IPS-20b (cell line): ENCODE measurements around the gene CARMIL1.

Experiments
- H3K27ac ChIP-seq: one replicate; pipeline ENCODE4 v1.5.1; 2013; ENCODE audit warnings: low read length
- H3K27me3 ChIP-seq: 2 replicates; pipeline ENCODE4 v1.6.1; 2013; ENCODE audit warnings: mild to moderate bottlenecking, low read length, inconsistent platforms; ENCODE audit not compliant: insufficient read depth
- H3K36me3 ChIP-seq: 2 replicates; pipeline ENCODE4 v1.6.1; 2013; ENCODE audit warnings: low read depth, mild to moderate bottlenecking, inconsistent platforms, low read length, moderate library complexity; ENCODE audit not compliant: insufficient read depth
- H3K4me1 ChIP-seq: 2 replicates; pipeline ENCODE4 v1.6.1; 2013; ENCODE audit warnings: mild to moderate bottlenecking, control low read depth, inconsistent platforms, low read length, moderate library complexity; ENCODE audit not compliant: insufficient read depth
- H3K4me3 ChIP-seq: 2 replicates; pipeline ENCODE4 v1.5.1; 2013; ENCODE audit warnings: mild to moderate bottlenecking, low read length, inconsistent platforms
- H3K9ac ChIP-seq: 2 replicates; pipeline ENCODE4 v1.6.1; 2013; ENCODE audit warnings: low read depth, mild to moderate bottlenecking, inconsistent platforms, low read length, moderate library complexity
- H3K9me3 ChIP-seq: 2 replicates; pipeline ENCODE4 v1.6.1; 2013; ENCODE audit warnings: mild to moderate bottlenecking, low read depth, low read length, inconsistent platforms; ENCODE audit not compliant: insufficient read depth

CARMIL1 gene

DNA sequence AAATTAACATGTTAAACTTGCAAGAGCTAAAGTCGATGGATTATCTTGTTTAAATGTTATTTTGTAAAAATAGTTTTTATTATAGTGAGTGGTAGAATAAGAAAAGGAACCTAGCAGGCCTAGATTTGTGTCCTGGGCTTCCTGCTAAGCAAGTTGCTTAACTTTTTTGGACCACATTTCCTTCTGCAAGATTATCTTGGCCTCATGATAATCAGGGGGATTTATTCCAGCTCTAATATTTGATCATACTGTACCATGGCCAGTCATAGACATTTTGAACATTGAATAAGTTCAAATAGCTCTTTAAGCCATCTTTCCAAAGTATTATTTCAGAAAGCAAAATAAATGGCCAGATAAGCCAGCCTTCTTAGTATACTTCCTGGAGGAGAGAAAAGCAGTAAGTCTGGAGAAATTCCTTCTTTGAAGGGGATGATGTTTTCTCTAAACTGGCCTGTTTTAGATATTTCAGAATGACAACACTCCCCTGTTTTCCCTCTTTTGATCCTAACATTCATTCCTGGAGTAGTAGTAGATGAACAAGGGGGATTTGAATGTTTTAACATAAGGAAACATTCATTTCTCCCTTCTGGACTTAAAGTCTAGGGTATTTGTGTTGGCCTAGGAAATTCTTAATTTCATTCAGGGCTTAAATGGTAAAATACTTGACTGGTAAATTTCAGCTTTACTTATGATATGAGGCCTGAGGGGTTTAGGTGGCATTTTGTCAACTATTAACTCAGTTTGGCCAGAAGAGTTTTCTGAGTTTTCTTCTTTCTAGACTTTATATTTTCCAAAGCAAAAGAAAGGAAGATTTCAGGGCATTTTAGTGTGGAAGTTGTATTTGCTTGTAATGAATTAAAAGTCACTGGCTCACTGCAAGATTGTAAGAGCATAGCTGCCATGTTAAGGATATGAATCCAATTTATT is 264.1 kb downstream of the CARMIL1 start:
- Histone ChIP-seq H3K4me3 (no peak overlapping the region), H3K27ac (no peak overlapping the region), H3K27me3 (no peaks in the 10 kb centered on the region), H3K9ac (no peak overlapping the region), H3K36me3 (peaks cover 19% of the 10 kb centered on the region), H3K9me3 (no peaks in the 10 kb centered on the region), H3K4me1 (no peaks in the 10 kb centered on the region)

DNA sequence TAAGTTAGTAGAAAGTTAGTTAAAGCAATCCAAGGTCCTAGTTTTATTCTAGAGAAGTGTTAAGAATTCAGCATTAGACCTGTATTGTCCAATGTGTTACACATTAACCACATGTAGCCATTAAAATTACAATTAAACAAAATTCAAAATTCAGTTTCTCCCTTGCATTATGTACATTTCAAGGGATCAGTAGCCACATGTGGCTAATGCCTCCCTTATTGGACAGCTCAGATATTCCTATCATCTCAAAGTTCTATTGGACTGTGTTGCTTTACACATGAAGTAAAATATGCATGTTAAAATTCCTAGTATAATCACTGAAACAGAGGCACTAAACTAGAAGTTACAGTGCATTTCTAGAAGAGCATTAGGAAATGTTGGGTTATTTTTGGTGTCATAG is 265.7 kb downstream of the CARMIL1 start:
- no peaks in the 10 kb centered on the region for H3K27me3 ChIP-seq
- H3K9ac ChIP-seq: no peak overlapping the region
- H3K4me1 ChIP-seq: no peaks in the 10 kb centered on the region
- no peaks in the 10 kb centered on the region for H3K9me3 ChIP-seq
- H3K4me3 ChIP-seq: no peak overlapping the region
- H3K27ac ChIP-seq: no peak overlapping the region
- H3K36me3 ChIP-seq: peaks cover 14% of the 10 kb centered on the region

DNA sequence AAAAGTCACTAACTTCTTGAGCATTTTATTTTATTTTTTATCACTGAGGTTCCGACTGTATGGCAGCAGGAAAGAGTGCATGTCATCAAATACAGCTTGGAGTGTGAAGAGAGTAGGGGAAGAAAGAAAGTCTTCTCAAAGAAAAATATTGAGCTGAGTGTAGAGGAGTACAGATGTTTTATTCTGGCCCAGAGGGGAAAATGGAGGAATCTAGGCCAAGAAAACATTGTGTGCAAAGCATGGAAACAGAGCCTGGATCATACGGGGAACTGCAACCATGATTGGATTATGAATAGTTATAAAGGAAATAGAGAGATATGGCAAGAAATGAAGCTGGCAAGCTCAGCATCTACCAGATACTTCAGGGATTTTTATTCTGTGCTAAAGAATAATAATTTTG is 268.6 kb downstream of the CARMIL1 start:
- H3K27ac ChIP-seq: no peak overlapping the region
- no peaks in the 10 kb centered on the region for H3K4me1 ChIP-seq
- H3K9ac ChIP-seq: no peak overlapping the region

DNA sequence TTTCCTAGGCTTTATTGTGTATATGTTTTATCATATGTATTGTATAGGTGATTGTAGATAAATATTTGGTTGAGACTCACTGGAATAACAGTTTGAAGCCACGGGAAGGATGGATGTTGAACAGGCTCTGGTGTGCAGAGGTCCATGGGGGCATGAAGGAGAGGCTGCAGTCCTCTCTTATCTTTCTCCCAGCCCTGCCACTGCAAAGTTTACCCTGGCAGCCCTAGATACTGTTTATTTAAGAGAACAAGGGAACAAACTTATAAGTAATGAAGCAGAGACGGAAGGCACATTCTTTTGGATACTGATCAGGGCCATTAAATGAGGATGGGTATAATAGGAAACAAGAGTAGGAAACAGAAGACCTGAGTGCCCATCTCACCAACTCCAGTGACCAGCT is 269.3 kb downstream of the CARMIL1 start:
- Histone ChIP-seq H3K4me3 (no peak overlapping the region), H3K27ac (no peak overlapping the region), H3K4me1 (no peaks in the 10 kb centered on the region), H3K9me3 (no peaks in the 10 kb centered on the region), H3K27me3 (no peaks in the 10 kb centered on the region), H3K9ac (no peak overlapping the region), H3K36me3 (no peaks in the 10 kb centered on the region)

More for the DNA sequence above, 268.6 kb downstream of the CARMIL1 start:
- no peaks in the 10 kb centered on the region for H3K27me3 ChIP-seq
- no peak overlapping the region for H3K4me3 ChIP-seq
- no peaks in the 10 kb centered on the region for H3K36me3 ChIP-seq
- no peaks in the 10 kb centered on the region for H3K9me3 ChIP-seq

DNA sequence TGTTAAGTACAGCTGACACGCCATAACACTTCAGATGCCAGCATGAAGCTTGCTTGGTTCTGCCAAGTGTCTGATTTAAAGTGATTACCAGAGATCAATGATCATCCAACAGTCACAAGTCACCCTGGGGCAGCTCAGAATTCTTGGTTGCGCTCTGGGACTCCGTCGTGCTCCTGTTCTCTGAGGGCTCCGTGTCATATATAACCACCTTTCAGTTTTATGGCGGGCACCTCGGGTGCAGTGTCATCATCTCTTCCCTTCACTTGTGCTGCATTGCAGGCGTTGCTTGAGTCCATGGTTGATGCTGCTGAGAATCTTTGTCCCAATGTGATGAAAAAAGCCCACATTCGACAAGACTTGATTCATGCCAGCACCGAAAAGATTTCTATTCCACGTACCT is 271.5 kb downstream of the CARMIL1 start:
- H3K27me3 ChIP-seq: no peaks in the 10 kb centered on the region
- H3K36me3 ChIP-seq: no peaks in the 10 kb centered on the region
- H3K9me3 ChIP-seq: no peaks in the 10 kb centered on the region
- H3K27ac ChIP-seq: no peak overlapping the region
- no peaks in the 10 kb centered on the region for H3K4me1 ChIP-seq
- no peak overlapping the region for H3K9ac ChIP-seq
- no peak overlapping the region for H3K4me3 ChIP-seq

DNA sequence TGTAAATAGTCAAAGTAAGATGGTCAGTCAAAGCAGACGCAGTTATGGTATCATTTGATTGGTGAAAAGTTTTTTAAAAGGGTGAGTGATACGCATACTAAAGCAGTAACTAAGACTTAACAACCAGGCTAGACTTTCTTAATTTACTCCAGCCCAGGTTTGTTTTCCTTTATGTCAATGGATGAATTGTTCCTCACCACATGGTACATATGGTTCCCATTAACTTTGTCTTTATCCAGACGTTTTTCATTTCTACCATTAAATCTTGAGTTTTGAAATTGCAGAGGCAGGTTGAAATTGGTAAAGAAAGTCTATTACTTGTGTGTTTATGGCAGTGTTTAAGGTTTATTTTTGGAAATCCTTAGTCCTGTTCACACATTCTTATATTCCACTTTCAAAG is 274.3 kb downstream of the CARMIL1 start:
- H3K27me3 ChIP-seq: no peaks in the 10 kb centered on the region
- no peak overlapping the region for H3K4me3 ChIP-seq
- no peaks in the 10 kb centered on the region for H3K9me3 ChIP-seq
- H3K4me1 ChIP-seq: no peaks in the 10 kb centered on the region
- H3K36me3 ChIP-seq: no peaks in the 10 kb centered on the region
- H3K9ac ChIP-seq: no peak overlapping the region
- H3K27ac ChIP-seq: no peak overlapping the region

DNA sequence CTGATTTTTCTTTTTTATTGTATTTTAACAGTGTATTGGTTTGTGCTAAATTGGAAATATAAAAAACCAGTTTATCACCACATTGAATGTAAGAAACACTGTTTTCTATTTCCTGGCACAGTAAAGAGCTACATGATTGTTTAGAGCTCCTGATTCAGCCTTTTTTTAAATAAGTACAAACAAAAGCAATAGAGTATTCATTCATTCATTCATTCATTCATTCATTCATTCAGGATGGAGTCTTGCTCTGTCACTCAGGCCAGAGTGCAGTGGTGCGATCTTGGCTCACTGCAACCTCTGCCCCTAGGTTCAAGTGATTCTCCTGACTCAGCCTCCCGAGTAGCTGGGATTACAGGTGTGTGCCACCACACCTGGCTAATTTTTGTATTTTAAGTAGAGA is 276.0 kb downstream of the CARMIL1 start:
- Histone ChIP-seq H3K27me3 (no peaks in the 10 kb centered on the region), H3K4me3 (no peak overlapping the region), H3K9me3 (no peaks in the 10 kb centered on the region), H3K4me1 (no peaks in the 10 kb centered on the region), H3K9ac (no peak overlapping the region), H3K27ac (no peak overlapping the region), H3K36me3 (no peaks in the 10 kb centered on the region)

DNA sequence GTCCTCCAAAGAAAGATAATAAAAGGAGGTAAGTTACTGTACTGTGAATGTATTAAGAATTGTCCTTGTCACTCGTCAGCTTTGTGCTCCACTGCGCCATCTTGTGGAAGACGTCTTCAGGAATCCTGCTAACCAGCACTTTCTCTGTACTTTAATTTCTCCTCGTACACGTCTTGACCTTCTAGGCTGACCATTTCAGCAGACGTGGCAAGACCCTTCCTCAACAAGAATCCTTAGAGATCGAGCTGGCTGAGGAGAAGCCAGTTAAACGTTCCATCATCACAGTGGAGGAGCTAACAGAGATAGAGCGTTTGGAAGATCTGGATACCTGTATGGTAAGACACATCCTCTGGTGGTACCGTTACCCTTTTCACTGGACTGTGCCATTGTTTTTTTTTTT is 277.3 kb downstream of the CARMIL1 start:
- Histone ChIP-seq H3K9me3 (no peaks in the 10 kb centered on the region), H3K27me3 (no peaks in the 10 kb centered on the region), H3K4me1 (no peaks in the 10 kb centered on the region), H3K9ac (no peak overlapping the region), H3K4me3 (no peak overlapping the region), H3K36me3 (no peaks in the 10 kb centered on the region), H3K27ac (no peak overlapping the region)

DNA sequence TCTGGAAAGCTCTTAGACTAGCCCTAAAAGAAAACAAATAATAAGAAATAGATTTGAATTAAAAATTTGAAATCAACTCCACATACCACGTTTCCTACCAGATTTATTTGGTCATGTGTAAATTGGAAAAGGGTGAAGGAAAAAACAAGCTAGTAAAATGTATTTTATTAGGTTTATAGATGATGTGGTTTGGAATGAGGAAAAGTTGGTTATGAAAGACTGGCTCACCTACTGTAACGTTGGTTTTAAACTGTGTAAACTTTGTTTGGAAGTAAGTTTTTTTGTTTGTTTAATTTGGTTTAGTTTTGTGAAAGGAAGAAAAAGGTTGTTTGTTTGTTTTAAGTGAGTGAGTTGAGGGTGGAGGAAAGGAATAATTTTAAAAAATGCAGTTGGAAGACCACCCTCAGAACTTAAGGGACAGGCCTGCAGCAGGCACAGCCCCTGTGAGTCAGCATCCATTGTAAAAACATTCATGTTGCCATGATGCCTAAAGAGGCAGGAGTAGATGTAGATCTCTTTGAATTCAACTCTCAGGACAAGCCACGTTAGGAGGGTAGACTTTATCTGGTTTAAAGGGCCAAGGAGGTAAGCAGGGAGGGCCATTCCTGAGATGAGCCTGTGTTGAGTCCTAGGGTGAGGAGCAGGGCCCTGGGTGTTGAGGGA is 279.1 kb downstream of the CARMIL1 start:
- H3K4me1 ChIP-seq: no peaks in the 10 kb centered on the region
- no peaks in the 10 kb centered on the region for H3K36me3 ChIP-seq
- H3K4me3 ChIP-seq: no peak overlapping the region
- no peak overlapping the region for H3K27ac ChIP-seq
- no peaks in the 10 kb centered on the region for H3K9me3 ChIP-seq
- H3K9ac ChIP-seq: no peak overlapping the region
- H3K27me3 ChIP-seq: no peaks in the 10 kb centered on the region

DNA sequence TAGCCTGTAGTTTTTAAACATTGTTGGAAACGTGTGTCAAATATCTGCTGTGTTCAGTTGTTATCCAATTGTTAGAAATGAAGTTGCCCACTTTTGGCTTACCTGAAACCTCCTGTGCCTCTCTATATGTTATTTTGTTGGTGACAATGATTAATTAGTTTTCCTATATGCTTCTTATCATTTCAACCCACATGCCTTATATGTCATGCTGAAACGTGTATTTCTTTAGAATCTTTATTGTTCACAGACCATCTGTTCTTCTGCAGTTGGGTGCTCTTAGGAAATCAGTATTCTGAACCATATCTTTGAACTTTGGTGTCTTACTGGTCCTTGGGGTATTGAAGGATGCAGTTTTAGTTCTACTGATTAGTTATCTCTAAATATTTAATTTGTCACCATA is 281.7 kb downstream of the CARMIL1 start:
- H3K27ac ChIP-seq: no peak overlapping the region
- no peaks in the 10 kb centered on the region for H3K36me3 ChIP-seq
- no peaks in the 10 kb centered on the region for H3K9me3 ChIP-seq
- H3K4me3 ChIP-seq: no peak overlapping the region
- no peak overlapping the region for H3K9ac ChIP-seq
- no peaks in the 10 kb centered on the region for H3K27me3 ChIP-seq
- H3K4me1 ChIP-seq: no peaks in the 10 kb centered on the region

DNA sequence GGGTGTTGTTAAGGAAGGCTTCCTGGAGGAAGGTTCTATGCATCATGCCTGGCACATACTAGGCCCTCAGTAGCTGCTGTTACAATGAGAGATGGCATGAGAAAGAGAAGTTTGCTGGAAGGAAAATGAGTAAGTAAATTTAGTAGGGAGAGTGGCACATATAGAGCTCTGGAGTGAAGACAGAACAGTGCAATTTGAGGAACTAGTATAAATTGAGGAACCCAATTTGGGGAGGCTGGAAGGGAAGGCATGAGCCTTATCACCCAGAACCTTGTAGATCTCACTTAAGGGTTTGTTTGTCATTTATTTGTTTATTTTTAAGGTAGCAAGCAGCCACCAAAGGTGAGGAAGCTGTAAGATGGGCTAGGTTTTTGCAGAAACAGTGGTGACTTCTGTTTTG is 285.8 kb downstream of the CARMIL1 start:
- Histone ChIP-seq H3K4me3 (no peak overlapping the region), H3K27me3 (no peaks in the 10 kb centered on the region), H3K27ac (no peak overlapping the region), H3K36me3 (no peaks in the 10 kb centered on the region), H3K9ac (no peak overlapping the region), H3K9me3 (no peaks in the 10 kb centered on the region), H3K4me1 (no peaks in the 10 kb centered on the region)

DNA sequence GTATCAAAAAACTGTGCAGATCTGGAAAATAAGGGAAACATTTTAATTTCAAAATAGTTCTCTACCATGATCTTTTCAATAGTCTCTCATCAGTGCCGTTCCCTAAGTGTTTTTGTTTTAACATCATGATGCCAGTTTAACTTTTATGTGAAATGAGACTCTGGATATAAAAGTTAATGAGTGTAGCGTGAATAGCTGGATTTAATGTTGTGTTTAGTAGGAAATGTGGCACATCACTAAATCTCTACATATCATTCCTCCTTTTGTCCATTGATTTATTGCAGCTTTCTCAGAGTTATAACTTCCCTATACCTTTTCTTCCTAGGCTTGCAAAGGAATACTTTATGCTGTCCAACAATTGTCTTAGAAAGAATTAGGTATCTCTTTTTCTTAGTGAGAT is 291.4 kb downstream of the CARMIL1 start:
- Histone ChIP-seq H3K27ac (no peak overlapping the region), H3K9me3 (no peaks in the 10 kb centered on the region), H3K4me1 (no peaks in the 10 kb centered on the region), H3K36me3 (no peaks in the 10 kb centered on the region), H3K9ac (no peak overlapping the region), H3K4me3 (no peak overlapping the region), H3K27me3 (no peaks in the 10 kb centered on the region)
